ENCODE data around the gene LOC128125822.

LOC128125822 gene

GRCh38 chr6:63574554-63574900, 2.2 kb downstream of the LOC128125822 start:
- H3K36me3 ChIP-seq (replicated peaks in 1 of 2; ENCODE audit: insufficient read depth in 1 of 2, low read depth in 2 of 2), result peaks cover 6 to 11% of the 10 kb centered on the region in 2 donors
- no peaks in the 10 kb centered on the region for H3K27me3 ChIP-seq
- no peak for TF ChIP-seq CTCF (IDR thresholded peaks at IDR 0.05)
- ATAC-seq (no peak), DNase-seq (no peak)
- peak overlapping the region; percentile 99 to 100 (median 100) for H3K27ac ChIP-seq
- peaks cover 50% of the 10 kb centered on the region for H3K4me1 ChIP-seq
- peak overlapping the region; percentile 62 to 99 for H3K4me3 ChIP-seq
- intact Hi-C loops (cut with DNase I), result no loop called here
- WGBS, 2 donors, result 16 to 23% methylated on average over 2 of the region's 2 CpGs
- no peaks in the 10 kb centered on the region for H3K9me3 ChIP-seq

- intact Hi-C loops (cut with DNase I), result no loop called here
- no peaks in the 10 kb centered on the region for H3K27me3 ChIP-seq
- ATAC-seq (no peak), DNase-seq (no peak)
- no peak overlapping the region for H3K4me3 ChIP-seq
- no peak for TF ChIP-seq CTCF (IDR thresholded peaks at IDR 0.05)
- TF ChIP-seq POLR2A (IDR thresholded peaks at IDR 0.05), result no peak
- peak overlapping the region in 2 of 4 donors; percentile 22 to 100 for H3K27ac ChIP-seq
- H3K36me3 ChIP-seq (replicated peaks in 1 of 2; ENCODE audit: insufficient read depth in 1 of 2, low read depth in 2 of 2), result peaks cover 13 to 17% of the 10 kb centered on the region in 2 donors
- H3K4me1 ChIP-seq, result peaks cover 45% of the 10 kb centered on the region
- no peaks in the 10 kb centered on the region for H3K9me3 ChIP-seq
- 30 to 34% methylated on average over 3 of the region's 3 CpGs for WGBS, 2 donors
These were observed 4.0 kb downstream of the LOC128125822 start for GRCh38 chr6:63576147-63576772.

GRCh38 chr6:63576985-63577712, 4.9 kb downstream of the LOC128125822 start:
- H3K4me3 ChIP-seq, result no peak overlapping the region
- no peaks in the 10 kb centered on the region for H3K9me3 ChIP-seq
- no peak for ATAC-seq
- TF ChIP-seq POLR2A (IDR thresholded peaks at IDR 0.05) (peak in 1 of 3 donors; percentile 14), CTCF (IDR thresholded peaks at IDR 0.05) (no peak)
- WGBS, 2 donors, result 92 to 94% methylated on average over 5 of the region's 5 CpGs
- peaks cover 41% of the 10 kb centered on the region for H3K4me1 ChIP-seq
- H3K27me3 ChIP-seq, result no peaks in the 10 kb centered on the region
- intact Hi-C loops (cut with DNase I), result no loop called here
- no peak for DNase-seq
- peak overlapping the region in 2 of 4 donors; percentile 22 to 100 for H3K27ac ChIP-seq
- peaks cover 13 to 17% of the 10 kb centered on the region in 2 donors for H3K36me3 ChIP-seq (replicated peaks in 1 of 2; ENCODE audit: insufficient read depth in 1 of 2, low read depth in 2 of 2)

- H3K9me3 ChIP-seq, result no peaks in the 10 kb centered on the region
- H3K4me3 ChIP-seq, result no peak overlapping the region
- no peak for ATAC-seq
- intact Hi-C loops (cut with DNase I), result no loop called here
- WGBS, 2 donors, result 95 to 97% methylated on average over 2 of the region's 2 CpGs
- peaks cover 41% of the 10 kb centered on the region for H3K4me1 ChIP-seq
- no peak for DNase-seq
- H3K36me3 ChIP-seq (replicated peaks in 1 of 2; ENCODE audit: insufficient read depth in 1 of 2, low read depth in 2 of 2), result peaks cover 13 to 17% of the 10 kb centered on the region in 2 donors
- TF ChIP-seq CTCF (IDR thresholded peaks at IDR 0.05), result no peak
- TF ChIP-seq POLR2A (IDR thresholded peaks at IDR 0.05), result no peak
- no peaks in the 10 kb centered on the region for H3K27me3 ChIP-seq
- no peak overlapping the region for H3K27ac ChIP-seq
These were observed 6.5 kb downstream of the LOC128125822 start for GRCh38 chr6:63578757-63579156.

Measured in body of pancreas (tissue), 4 donors.